CD4-positive, alpha-beta T cell treated with Interleukin-4 for 4 hours (primary cell): ENCODE measurements around the gene CCDC170.
A peak's percentile ranks its signal among the peaks of the same experiment; 100 is the strongest.
"Not testable (repeated sequence)": the region's sequence is repeated elsewhere in the genome, so short reads cannot be mapped to it uniquely, and the experiment has no call there.

ENCODE experiments used
- DNase-seq: peaks from one replicate; pipeline ENCODE4 v3.0.0-alpha.2; 2020

Gene CCDC170, protein sequence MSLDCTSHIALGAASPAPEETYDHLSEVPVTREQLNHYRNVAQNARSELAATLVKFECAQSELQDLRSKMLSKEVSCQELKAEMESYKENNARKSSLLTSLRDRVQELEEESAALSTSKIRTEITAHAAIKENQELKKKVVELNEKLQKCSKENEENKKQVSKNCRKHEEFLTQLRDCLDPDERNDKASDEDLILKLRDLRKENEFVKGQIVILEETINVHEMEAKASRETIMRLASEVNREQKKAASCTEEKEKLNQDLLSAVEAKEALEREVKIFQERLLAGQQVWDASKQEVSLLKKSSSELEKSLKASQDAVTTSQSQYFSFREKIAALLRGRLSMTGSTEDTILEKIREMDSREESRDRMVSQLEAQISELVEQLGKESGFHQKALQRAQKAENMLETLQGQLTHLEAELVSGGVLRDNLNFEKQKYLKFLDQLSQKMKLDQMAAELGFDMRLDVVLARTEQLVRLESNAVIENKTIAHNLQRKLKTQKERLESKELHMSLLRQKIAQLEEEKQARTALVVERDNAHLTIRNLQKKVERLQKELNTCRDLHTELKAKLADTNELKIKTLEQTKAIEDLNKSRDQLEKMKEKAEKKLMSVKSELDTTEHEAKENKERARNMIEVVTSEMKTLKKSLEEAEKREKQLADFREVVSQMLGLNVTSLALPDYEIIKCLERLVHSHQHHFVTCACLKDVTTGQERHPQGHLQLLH

DNA sequence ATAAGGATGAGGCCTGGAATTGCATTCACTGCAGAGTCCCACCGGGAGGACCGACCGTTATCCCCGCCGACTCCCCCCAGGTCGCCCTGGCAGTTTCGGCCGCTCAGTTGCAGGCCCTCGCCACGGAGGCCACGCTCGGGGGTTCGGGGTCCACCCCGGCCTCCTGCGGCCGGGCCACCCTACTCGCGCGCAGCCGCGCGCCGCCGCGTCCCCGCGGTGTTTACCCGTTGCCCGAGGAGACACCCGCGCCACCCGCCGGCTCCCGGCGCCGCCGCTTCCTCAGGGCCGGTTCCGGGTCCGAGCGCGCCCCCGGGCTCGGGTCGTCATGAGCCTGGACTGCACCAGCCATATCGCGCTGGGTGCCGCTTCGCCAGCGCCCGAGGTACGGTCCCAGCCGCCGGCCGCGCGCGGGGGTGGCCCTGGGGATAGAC is at the start of gene CCDC170:
Gene CCDC170, plus strand, starts transcription at position 214 of the 431 bp plus-strand sequence. Its CDS starts 112 bp downstream, at position 326.
- no peak for DNase-seq

DNA sequence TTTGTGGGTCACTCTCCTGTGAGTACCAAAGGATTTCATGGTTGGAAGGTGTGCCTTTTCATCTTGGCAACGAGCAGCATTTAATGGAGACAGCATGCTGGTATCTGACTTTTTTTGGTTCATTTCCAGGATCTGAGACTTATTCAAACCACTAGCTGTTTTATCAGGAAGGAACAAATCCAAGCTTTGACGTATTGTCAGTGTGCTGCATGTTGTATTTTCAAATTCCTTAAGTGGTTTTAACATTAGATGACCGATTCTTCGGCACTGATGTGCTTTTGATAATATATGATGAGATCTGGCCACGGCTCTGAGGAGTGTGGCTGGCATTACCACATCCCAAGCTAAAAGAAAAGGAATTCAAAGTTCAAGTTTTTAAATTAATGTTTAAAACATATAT is 48.3 kb upstream of the CCDC170 start:
- no peak for DNase-seq

DNA sequence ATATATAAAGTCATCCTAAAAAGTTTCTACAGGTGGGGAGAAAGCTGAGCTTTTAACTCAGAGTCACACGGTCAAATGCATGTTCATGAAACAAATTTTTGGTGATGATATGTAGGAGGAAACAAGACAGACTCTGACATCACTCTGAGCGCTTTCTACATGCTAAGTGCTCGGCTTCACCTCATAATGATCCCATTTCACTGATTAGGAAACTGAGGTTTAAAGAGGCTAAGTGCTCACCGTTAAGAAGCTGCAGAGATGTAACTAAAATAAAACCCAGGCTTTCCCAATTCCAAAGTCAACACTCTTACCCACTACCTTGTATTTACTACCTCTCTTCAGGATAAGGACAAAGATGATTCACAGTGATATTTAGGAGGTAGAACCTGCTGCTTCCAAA is 46.6 kb upstream of the CCDC170 start:
- no peak for DNase-seq

DNA sequence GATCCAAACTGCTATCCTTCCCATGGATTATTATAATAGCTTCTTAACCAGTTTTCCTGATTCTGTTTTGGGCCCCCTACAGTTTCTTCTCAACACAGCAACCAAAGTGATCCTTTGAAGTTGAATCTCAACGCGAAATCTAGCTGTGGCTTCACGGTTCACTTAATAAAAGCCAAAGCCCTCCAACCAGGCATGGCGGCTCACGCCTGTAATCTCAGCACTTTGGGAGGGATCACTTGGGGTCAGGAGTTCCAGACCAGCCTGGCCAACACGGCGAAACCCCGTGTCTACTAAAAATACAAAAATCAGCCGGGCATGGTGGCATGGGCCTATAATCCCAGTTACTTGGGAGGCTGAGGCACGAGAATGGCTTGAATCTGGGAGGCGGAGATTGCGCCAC is 45.2 kb upstream of the CCDC170 start:
- DNase-seq: no peak

DNA sequence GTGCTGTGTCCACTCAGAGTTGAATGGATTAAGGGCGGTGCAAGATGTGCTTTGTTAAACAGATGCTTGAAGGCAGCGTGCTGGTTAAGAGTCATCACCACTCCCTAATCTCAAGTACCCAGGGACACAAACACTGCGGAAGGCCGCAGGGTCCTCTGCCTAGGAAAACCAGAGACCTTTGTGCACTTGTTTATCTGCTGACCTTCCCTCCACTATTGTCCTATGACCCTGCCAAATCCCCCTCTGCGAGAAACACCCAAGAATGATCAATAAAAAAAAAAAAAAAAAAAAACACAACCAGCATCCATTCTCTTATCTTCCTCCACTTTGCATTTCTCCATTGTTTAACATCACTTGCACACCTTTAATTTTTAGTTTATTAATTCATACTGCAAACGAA is 42.9 kb upstream of the CCDC170 start:
- not testable (repeated sequence) for DNase-seq

DNA sequence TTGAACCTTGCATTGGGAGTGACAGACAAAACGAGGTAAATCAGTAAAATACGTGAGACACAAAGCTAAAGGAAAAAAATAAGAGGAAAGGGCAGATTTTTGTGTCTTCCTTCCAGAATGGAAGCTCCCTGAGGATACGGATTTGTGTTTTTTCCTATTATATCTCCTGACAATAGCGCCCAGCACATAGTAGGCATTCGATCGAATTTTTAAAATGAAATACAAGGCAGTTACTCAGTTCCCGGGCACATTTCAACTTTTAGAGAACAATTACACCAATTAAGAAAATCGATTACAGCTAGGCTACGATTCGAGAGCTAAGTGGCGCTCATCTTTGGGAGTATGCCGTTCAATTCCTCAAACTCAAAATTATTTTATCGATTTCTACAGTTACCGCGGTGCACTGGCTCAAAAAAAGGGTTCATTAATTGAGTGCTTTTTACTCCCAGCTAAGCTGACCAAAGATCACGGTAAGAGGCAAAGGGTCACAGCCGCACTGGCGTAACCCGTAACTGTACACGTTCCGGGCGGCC is 42.3 kb upstream of the CCDC170 start:
- no peak for DNase-seq

DNA sequence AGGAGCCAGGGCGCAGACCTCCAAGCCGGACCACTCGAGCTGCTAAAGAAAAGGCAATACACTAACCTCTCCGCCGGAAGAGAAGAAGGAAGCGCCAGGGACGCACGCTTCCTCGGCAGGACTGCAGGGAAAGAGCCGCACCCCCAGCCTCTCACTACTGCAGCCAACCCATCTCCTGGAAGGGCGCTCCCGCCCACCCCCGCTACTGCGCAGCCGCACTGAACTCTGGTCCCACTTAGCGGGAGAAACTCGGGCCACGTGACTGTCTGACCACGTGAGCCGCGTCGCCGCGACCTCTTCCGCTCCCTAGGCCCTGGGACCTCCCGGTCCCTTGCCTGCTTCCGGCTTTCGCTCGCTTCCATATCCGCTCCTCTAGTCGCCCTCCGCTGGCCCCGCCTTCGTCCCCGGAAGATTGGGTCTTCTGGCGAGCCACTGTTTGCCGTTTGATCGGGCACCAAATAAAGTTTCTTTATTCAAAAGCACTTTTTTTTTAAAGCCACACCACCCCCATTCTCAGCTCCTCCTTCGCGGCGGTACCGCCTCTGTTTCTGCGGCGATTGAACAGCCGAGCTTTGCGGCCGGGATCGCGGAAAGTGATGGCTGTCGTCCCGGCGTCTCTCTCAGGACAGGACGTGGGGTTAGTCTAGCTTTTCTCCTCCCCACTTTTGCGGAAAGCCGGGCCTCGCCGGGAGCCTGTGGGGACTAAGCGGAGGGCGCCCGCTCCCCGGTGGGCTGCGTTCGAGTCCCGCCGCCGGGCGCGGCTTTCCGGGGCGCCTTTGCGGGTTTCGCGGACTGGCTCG is 41.7 kb upstream of the CCDC170 start, which contains the start of gene RMND1:
Gene RMND1, minus strand, starts transcription at position 177 of the 800 bp plus-strand sequence. CDS start 6,315 bp downstream, outside the sequence.
- peak; percentile 100 for DNase-seq

DNA sequence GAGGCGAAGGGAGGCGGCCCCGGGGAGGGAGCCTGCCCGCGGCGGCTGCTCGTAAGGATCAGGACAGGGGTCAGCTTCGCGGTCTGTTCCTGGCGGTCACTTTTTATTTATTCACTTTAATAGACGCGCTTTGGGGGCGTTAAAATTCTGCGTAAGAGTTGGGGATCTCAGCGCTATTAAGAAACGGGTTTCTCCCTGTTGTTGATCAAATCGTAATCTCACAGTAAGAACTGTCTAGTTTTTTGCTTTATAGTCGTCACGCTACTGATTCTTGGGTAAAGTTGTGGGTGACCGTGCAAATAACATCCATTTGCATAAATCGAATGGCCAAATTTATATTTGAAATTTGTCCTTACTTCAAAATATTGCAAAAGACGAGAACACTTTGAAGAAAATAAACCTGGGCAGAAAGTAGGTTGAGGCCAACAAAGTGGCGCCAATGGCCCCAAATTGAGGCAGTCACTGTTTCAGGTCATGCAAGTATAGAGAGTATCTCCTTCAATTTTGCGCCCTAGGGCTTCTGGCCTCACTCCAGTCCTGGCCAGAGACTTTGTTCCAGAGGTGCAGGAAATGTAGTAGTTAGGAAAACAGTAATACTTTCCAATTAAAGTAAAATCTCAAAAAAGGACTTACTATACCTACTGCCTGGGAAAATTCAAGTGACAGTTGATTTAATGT is 40.9 kb upstream of the CCDC170 start:
- peak; percentile 32 for DNase-seq

DNA sequence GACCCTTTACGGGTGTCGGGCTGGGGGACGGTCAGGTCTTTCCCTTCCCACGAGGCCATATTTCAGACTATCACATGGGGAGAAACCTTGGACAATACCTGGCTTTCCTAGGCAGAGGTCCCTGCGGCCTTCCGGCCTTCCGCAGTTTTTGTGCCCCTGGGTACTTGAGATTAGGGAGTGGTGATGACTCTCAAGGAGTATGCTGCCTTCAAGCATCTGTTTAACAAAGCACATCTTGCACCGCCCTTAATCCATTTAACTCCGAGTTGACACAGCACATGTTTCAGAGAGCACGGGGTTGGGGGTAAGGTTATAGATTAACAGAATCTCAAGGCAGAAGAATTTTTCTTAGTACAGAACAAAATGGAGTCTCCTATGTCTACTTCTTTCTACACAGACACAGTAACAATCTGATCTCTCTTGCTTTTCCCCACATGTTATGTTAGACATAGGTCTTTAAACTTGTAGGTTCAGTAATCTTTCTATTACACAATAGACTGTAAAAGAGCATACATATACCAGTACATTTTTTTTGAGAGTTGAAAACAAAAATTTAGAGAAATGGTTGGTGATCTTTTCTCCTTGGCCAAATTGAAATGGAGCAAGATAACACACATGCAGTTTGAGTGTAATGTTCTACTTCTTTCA is 37.9 kb upstream of the CCDC170 start:
- not testable (repeated sequence) for DNase-seq

DNA sequence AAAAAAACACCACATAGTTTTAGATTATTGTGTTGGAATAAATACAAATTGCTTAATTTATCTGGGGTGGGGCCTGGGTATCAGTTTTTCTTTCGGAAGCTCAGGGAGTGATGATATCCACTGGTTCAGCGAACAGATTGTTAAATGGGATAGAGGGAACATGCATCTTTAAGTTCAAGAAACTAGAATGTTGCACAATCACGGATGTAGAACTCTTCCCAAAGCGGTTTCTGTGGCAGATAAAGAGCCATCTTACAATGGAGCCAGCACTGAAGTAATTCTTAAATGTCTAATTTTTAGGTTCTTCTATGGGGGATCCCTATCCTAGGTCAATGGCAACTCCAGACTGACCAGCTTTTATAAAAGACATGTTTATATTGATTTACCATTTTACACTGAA is 32.1 kb upstream of the CCDC170 start:
- DNase-seq: no peak

DNA sequence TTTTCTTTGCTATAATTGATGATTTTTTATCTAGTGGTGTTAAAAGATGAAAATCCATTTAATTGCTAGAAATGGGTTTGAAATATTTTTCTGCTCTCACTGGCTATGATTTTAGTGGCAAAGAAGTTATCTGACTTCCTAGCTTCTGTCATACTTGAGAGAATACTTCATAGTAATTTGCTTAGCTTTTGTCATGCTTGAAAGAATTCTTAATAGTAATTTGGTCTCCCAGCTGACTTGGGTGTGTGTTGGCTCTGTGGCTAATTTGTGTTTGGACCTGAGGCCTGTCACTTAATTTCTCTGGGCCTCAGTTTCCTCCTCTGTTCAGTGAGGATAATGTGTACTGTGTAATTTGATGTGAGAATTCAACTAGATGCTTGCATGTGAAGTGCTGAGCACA is 29.1 kb upstream of the CCDC170 start:
- no peak for DNase-seq

DNA sequence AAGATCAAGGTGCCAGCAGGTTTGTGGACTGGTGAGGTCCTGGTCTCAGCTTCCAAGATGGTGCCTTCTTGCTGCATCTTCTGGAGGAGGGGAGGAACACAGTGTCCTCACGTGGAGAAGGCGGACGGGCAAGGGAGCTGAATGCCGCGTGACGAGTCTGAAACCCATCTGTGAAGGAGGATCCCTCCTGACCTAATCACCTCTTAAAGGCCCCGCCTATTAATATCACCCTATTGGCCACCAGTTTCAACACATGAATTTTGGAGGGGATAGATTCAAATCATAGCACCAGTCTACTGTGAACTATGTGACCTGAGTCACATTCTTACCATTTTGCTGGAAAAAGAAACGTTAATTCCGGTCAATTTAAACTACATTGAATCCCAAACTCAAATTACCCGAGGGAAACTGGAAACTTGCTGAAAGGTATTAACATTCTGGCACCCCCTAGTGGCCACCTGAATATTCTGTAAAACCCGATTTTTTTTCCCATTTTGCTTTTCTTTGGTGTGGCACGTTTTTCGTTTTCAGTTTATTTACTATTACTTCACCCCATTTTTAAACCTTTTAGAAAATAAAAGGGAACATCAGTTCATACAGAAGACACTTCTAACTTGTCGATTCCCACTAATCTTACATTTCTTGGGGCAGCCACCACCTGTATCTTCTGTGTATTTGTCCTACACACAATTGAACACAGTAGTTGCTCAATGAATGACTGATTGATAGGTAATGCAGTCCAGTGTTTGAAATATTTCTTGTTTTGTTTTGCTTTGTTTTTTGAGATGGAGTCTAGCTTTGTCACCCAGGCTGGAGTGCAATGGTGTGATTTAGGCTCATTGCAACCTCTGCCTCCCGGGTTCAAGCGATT is 17.9 kb upstream of the CCDC170 start:
- peak; percentile 57 for DNase-seq

DNA sequence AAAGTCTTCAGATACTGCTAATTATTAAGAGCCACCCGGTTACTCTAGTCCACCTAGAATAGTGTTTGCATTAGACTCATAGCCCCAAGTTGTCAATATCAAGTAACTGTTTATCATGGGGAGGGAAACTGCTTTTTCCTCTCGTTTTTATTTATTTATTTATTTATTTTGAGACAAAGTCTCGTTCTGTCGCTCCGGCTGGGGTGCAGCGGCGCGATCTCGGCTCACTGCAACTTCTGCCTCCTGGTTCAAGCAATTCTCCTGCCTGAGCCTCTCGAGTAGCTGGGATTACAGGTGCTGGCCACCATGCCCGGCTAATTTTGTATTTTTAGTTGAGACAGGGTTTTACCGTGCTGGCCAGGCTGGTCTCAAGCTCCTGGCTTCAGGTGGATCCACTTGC is 16.1 kb upstream of the CCDC170 start:
- no peak for DNase-seq

DNA sequence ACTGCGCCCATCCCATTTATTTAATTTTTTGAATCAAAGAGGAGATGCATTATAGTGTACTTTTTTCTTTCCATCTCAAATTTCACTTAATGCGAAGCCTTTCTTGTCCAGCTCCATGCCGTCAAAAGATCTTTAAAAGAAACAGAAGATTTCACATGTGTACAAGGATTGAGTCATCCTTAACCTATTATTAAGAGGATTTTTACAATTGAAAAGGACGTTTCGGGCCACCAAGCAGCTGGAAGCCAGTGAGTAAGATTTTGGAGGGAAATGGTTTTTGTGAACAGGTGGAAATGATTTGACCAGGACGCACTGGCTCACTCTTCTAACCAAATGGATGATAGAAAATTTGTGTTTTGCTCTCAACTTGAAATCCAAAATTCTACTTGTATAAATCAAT is 15.1 kb upstream of the CCDC170 start:
- no peak for DNase-seq

DNA sequence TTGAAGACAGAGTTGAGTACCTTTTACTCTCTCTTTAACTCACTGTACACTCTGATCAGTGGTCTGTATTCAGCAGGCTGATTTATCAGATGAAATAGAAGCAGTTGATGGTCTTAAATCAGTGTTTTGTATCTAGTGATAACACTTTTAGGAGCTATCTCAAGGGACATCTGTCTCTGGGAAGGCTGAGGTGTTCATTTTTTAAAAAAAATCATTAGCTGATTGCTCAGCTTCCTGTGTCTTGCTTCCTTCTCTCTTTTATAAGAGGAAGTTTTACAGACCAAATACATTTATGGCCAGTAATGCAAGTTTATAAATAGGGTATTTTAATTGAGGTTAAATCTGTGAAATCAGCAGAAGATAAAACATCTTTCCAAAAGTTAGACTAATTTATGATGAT is 12.0 kb upstream of the CCDC170 start:
- DNase-seq: peak; percentile 40

DNA sequence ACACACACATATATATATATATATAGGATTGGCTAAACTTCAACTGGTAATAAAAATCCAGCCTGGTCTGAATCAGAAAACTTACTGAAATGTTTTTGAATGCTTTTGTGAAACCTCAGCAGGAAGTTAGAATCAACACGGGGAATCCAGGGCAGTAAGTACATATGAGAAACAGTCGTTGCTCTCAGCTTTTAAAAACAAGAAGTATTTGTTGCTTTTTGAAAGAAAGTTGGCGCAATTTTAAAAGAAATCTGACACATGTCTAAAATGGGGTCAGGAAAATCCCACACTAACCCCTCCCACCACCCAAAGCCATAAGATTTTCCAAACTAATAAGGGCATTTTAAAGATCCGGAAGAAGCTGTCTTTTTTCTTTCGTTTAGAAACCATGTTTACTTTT is 11.5 kb upstream of the CCDC170 start:
- peak; percentile 48 for DNase-seq

DNA sequence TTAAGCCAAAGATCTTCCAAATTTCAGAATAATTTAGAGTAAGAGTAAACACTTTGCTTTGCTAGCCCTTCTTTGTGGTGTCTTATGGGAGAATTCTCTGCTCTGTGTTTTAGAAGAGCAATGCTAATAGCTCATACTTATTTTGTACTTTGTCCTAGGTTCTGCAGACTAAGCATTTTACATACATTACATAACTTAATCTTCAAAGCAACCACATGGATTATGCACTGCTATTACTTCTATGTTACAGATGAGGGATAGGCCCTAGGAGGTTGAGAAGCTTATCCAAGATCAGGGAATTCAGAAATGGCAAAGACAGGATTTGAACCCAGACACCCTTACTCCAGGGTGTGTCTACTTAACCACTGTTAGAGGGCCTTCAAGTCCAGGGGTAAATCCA is 9.8 kb upstream of the CCDC170 start:
- DNase-seq: no peak

DNA sequence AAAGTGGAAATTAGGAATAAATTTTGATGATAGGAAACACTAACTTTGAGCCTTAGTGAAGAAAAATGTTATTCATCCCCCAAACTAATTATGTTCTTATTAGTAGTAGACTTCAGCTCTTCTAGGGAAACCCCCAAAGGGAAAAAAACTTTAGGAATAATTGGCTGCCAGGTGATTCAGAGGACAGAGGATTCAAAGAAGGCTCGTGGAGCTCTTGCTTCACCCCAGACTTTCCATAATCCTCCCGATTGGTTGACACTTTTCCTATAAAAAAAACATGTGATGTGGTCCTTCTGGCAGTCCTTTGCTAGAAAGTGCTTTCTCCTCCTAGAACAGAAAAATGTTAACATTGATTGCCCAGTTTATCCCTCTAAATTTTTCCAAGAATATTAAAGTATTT is 5.6 kb upstream of the CCDC170 start:
- no peak for DNase-seq

DNA sequence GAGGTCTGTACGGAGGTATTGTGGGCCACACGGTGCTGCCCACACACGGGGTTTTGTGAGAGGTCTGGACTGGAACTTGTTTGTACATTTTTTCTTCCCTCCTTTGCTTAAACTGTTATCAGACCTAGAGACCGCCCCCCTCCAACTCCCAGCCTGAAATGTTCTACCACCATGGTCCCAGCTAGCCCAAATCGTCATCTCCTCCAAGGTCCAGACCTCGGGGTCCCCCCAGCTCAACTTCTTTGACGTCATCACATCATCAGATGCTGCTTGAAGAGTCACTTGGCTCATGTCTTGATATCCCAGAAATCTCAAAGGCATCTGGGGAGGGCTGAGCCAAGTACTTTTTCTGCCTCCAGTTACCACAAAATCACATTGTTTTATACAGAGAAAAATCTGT is 2.8 kb upstream of the CCDC170 start:
- no peak for DNase-seq

DNA sequence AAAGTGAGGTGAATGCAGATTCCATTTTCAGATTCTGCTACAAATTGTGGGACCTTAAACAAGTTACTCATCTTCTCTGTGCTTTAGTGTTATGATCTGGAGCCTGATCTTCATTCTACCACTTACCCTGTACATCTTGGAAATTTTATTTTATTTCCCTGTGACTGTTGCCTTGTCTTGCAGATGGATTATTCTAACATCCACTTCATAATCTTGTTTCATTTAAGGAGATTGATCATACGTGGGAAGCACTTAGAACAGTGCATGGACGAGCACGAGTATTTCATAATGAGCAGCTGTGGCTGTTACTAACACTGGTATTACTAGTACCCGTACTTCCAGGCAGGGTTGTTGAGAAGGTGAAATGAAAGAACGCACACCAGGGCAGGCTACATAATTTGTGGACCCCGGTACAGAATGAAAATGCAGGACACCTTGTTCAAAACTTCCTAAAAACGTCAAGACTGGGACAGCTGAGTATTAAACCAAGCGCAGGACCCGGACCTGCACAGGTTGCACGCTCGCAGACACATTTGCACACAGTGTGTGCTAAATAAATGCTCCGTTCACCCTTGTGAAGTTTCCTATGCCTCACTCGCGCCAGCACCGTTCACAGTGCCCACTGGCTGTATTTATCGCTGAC is 535 bp upstream of the CCDC170 start:
- no peak for DNase-seq
